Fibroblast of gingiva (primary cell): ENCODE measurements around the gene C19orf12.

Source experiments
- DNase-seq: peaks from one replicate; pipeline ENCODE4 v3.0.0-alpha.2; 2011; ENCODE audit warnings: low read depth

The C19orf12 gene

GRCh38 chr19:29662604-29663404 is 52.3 kb downstream of the C19orf12 start:
- peak; percentile 88 for DNase-seq

- DNase-seq, result no peak
These were observed 52.8 kb downstream of the C19orf12 start for GRCh38 chr19:29662278-29662603.

GRCh38 chr19:29660835-29661234 is 54.2 kb downstream of the C19orf12 start:
- DNase-seq, result no peak

- no peak for DNase-seq
These were observed 56.7 kb downstream of the C19orf12 start for GRCh38 chr19:29658221-29658991.

GRCh38 chr19:29655648-29656335 is 59.3 kb downstream of the C19orf12 start:
- no peak for DNase-seq

- DNase-seq, result no peak
These were observed 61.7 kb downstream of the C19orf12 start for GRCh38 chr19:29653398-29653797.

- no peak for DNase-seq
These were observed 63.3 kb downstream of the C19orf12 start for GRCh38 chr19:29651622-29652394.

- DNase-seq, result no peak
These were observed 64.2 kb downstream of the C19orf12 start for GRCh38 chr19:29650772-29651387.
